Body of pancreas (tissue), 4 donors: ENCODE data around the gene CKMT2. TPM values are rescaled to one million over a fixed set of nuclear protein-coding genes. Genes with fewer than 3 reads are reported as not detected.
"Not testable (repeated sequence)": the region's sequence is repeated elsewhere in the genome, so short reads cannot be mapped to it uniquely, and the experiment has no call there.

ENCODE experiments used
- ATAC-seq: fragments of 150-250 bp; one replicate; pipeline ENCODE4 v1.9.1; 2016
- DNase-seq, 4 donors: peaks; one replicate each; pipeline ENCODE4 v3.0.0-alpha.2; 2019
- H3K27ac ChIP-seq, 4 donors: fragments of 200-600 bp; sonication (generic); 1 replicate in 3 of 4; 2 replicates in 1 of 4; pipeline versions ENCODE4 v1.5.1 to v1.6.1; 2016 to 2019; ENCODE audit warnings: mild to moderate bottlenecking in 1 of 4, mixed read lengths in 1 of 4, moderate library complexity in 1 of 4
- H3K27me3 ChIP-seq, 2 donors: fragments of 200-600 bp; sonication (generic); one replicate each; pipeline ENCODE4 v1.6.0; 2016; ENCODE audit warnings: mild to moderate bottlenecking in 1 of 2
- H3K36me3 ChIP-seq, 2 donors: fragments of 200-600 bp; sonication (generic); replicated peaks in 1 of 2; 2 replicates each; pipeline ENCODE4 v1.5.1; 2016; ENCODE audit warnings: low read depth in 2 of 2; ENCODE audit not compliant: insufficient read depth in 1 of 2
- H3K4me1 ChIP-seq: fragments of 200-600 bp; sonication (generic); one replicate; pipeline ENCODE4 v1.6.0; 2016
- H3K4me3 ChIP-seq, 2 donors: fragments of 200-600 bp; sonication (generic); 1 replicate in 1 of 2; 2 replicates in 1 of 2; pipeline ENCODE4 v1.5.1; 2016 to 2019
- H3K9me3 ChIP-seq, 3 donors: fragments of 200-600 bp; sonication (generic); 1 replicate in 2 of 3; 2 replicates in 1 of 3; pipeline ENCODE4 v1.5.1; 2016
- POLR2A ChIP-seq, 3 donors: fragments of 450-650 bp; IDR thresholded peaks; one replicate each; pipeline ENCODE4 v1.6.1; 2016; ENCODE audit warnings: antibody characterized with exemption in 3 of 3, mild to moderate bottlenecking in 2 of 3
- WGBS, 2 donors: methylation state at CpG; one replicate each; pipeline ENCODE4 v1.1.5; 2017; 5-methylcytosine and 5-hydroxymethylcytosine counted together
- intact Hi-C: fragments of 100-400 bp; cut with DNase I; formaldehyde crosslinking; loops from one replicate; pipeline ENCODE4 v1.15.1; 2023
- total RNA-seq, 2 donors: library from RNA; depleted of rRNA; stranded (reverse); fragments of >200 nt; gene quantifications; one replicate each; pipeline ENCODE4 v1.1.0, GENCODE V29; 2016
- TF ChIP-seq, protein P1 (sequence below), 7 experiments: fragments of 450-650 bp in 4 of 7; fragments of 200-600 bp in 3 of 7; sonication (generic) in 3 of 7; IDR thresholded peaks; one replicate each; pipeline ENCODE4 v1.5.1; 2016 to 2019; ENCODE audit warnings: antibody characterized with exemption in 7 of 7

CKMT2 gene
- total RNA-seq, 2 donors from 2014 or later: 3.9 to 4.9 TPM

DNA sequence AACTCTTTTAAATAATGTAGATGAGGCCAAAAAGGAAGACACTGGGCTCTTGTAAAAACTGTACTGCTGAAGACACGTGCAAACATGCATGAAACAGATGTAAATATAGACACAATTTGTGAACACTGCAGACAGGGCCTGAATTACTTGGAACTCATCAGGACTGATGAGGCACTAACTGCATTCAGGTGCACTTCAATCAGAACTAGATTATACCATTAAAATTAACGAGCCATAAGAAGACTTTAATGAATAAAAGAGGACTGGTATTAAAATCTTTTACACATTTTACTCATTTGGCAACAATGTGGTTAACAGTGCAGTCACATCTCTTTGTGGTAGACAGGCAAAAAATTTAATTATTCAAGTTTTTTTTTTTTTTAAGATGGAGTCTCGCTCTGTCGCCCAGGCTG is 54.9 kb downstream of the CKMT2 start:
- no peak for DNase-seq
- Histone ChIP-seq H3K4me1 (no peaks in the 10 kb centered on the region), H3K36me3 (no peaks in the 10 kb centered on the region), H3K27ac (no peak overlapping the region), H3K27me3 (no peaks in the 10 kb centered on the region), H3K4me3 (no peak overlapping the region), H3K9me3 (peaks cover 0 to 6% (median 0%) of the 10 kb centered on the region in 3 donors)
- no peak for TF ChIP-seq POLR2A (IDR thresholded peaks at IDR 0.05)
- TF ChIP-seq, protein P1, sequence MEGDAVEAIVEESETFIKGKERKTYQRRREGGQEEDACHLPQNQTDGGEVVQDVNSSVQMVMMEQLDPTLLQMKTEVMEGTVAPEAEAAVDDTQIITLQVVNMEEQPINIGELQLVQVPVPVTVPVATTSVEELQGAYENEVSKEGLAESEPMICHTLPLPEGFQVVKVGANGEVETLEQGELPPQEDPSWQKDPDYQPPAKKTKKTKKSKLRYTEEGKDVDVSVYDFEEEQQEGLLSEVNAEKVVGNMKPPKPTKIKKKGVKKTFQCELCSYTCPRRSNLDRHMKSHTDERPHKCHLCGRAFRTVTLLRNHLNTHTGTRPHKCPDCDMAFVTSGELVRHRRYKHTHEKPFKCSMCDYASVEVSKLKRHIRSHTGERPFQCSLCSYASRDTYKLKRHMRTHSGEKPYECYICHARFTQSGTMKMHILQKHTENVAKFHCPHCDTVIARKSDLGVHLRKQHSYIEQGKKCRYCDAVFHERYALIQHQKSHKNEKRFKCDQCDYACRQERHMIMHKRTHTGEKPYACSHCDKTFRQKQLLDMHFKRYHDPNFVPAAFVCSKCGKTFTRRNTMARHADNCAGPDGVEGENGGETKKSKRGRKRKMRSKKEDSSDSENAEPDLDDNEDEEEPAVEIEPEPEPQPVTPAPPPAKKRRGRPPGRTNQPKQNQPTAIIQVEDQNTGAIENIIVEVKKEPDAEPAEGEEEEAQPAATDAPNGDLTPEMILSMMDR (IDR thresholded peaks at IDR 0.05): no peak
- 85 to 89% methylated on average over 4 of the region's 4 CpGs for WGBS, 2 donors
- ATAC-seq: no peak
- intact Hi-C loops: no loop called here

- Histone ChIP-seq H3K4me1 (no peaks in the 10 kb centered on the region), H3K4me3 (no peak overlapping the region), H3K27ac (no peak overlapping the region), H3K27me3 (no peaks in the 10 kb centered on the region), H3K9me3 (peaks cover 0 to 6% (median 0%) of the 10 kb centered on the region in 3 donors), H3K36me3 (no peaks in the 10 kb centered on the region)
- WGBS, 2 donors: 100% methylated on average over 1 of the region's 1 CpG
- no peak for TF ChIP-seq POLR2A (IDR thresholded peaks at IDR 0.05)
- TF ChIP-seq, protein P1 (IDR thresholded peaks at IDR 0.05): no peak
- intact Hi-C loops: no loop called here
- DNase-seq: no peak
- ATAC-seq: no peak
Observed at GRCh38 chr5:81290146-81290545, 57.0 kb downstream of the CKMT2 start.

DNA sequence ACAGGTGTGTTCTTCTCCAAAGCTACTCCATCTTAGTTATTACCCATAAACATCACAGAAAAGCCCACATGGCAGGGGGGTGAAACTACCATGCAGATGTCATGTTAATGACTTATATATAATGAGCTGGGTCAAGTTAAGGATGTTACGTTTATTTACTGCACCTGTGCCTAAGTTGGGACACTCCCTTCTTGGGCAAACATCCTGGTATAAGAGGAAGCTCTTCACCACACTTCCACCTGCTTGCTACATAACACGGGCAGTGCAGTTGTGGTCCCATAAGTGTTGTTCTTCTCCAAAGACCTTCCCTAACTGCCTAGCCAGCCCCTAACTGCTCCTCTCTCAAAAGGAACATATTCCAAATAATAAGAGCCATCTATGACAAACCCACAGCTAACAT is 59.0 kb downstream of the CKMT2 start:
- H3K36me3 ChIP-seq: no peaks in the 10 kb centered on the region
- ATAC-seq (no peak), DNase-seq (no peak)
- TF ChIP-seq POLR2A (IDR thresholded peaks at IDR 0.05): no peak
- TF ChIP-seq, protein P1 (IDR thresholded peaks at IDR 0.05): no peak
- peaks cover 0 to 6% (median 0%) of the 10 kb centered on the region in 3 donors for H3K9me3 ChIP-seq
- H3K4me1 ChIP-seq: no peaks in the 10 kb centered on the region
- 82 to 89% methylated on average over 2 of the region's 2 CpGs for WGBS, 2 donors
- intact Hi-C loops: no loop called here
- no peaks in the 10 kb centered on the region for H3K27me3 ChIP-seq
- no peak overlapping the region for H3K27ac ChIP-seq
- H3K4me3 ChIP-seq: no peak overlapping the region

DNA sequence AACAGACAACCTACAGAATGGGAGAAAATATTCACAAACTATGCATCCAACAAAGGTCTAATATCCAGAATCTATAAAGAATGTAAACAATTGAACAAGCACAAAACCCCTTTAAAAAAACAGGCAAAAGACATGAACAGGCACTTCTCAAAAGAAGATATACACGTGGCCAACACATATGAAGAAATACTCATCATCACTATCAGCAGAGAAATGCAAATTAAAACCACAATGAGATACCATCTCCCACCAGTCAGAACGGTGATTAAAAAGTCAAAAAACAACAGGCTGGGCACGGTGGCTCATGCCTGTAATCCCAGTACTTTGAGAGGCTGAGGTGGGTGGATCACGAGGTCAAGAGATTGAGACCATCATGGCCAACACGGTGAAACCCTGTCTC is 60.9 kb downstream of the CKMT2 start:
- DNase-seq, H3K4me3 ChIP-seq, H3K27ac ChIP-seq, ATAC-seq, H3K36me3 ChIP-seq, H3K9me3 ChIP-seq, H3K27me3 ChIP-seq, intact Hi-C loops, H3K4me1 ChIP-seq: not testable (repeated sequence)
- 93 to 94% methylated on average over 5 of the region's 5 CpGs for WGBS, 2 donors

GRCh38 chr5:81297531-81297930 is 64.4 kb downstream of the CKMT2 start:
- intact Hi-C loops: no loop called here
- 74 to 81% methylated on average over 4 of the region's 4 CpGs for WGBS, 2 donors
- no peaks in the 10 kb centered on the region for H3K27me3 ChIP-seq
- H3K4me1 ChIP-seq: peaks cover 24% of the 10 kb centered on the region
- DNase-seq (no peak), ATAC-seq (no peak)
- H3K36me3 ChIP-seq: no peaks in the 10 kb centered on the region
- TF ChIP-seq POLR2A (IDR thresholded peaks at IDR 0.05): no peak
- TF ChIP-seq, protein P1 (IDR thresholded peaks at IDR 0.05): no peak
- no peak overlapping the region for H3K27ac ChIP-seq
- H3K4me3 ChIP-seq: no peak overlapping the region
- H3K9me3 ChIP-seq: no peaks in the 10 kb centered on the region
